CD4-positive, alpha-beta T cell treated with Interleukin-6 at 100 ng/mL for 8 hours (primary cell): ENCODE data around the gene CAVIN1.
"Not testable (repeated sequence)": the region's sequence is repeated elsewhere in the genome, so short reads cannot be mapped to it uniquely, and the experiment has no call there.

ENCODE experiments used
- DNase-seq: peaks from one replicate; pipeline ENCODE4 v3.0.0-alpha.2; 2020; ENCODE audit warnings: mixed read lengths, low spot score

The CAVIN1 gene, protein sequence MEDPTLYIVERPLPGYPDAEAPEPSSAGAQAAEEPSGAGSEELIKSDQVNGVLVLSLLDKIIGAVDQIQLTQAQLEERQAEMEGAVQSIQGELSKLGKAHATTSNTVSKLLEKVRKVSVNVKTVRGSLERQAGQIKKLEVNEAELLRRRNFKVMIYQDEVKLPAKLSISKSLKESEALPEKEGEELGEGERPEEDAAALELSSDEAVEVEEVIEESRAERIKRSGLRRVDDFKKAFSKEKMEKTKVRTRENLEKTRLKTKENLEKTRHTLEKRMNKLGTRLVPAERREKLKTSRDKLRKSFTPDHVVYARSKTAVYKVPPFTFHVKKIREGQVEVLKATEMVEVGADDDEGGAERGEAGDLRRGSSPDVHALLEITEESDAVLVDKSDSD

GRCh38 chr17:42422958-42423712, at the start of gene CAVIN1:
TSS of gene CAVIN1 (minus strand) at chr17:42423256. CDS start at chr17:42423097, 159 bp downstream.
- DNase-seq = no peak

DNA sequence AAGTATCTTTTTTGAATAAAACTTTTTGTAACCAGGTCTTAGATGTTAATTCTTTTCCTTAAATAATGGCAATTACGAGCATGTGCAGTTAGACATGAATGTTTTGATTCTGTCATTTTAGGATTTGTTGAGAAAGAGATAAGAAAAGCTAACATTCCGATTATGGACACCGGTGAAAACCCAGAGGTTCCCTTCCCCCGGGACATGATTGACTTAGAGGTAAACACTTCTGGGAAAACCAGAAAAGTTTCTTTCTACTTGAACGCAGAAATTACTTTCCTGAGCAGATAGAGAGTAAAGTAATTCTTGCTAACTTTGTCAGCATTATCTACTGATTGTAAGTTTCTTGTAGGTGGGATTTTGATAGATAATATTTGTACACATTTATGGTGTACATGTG, 44.8 kb upstream of the CAVIN1 start:
- no peak for DNase-seq

- DNase-seq = no peak
Observed at GRCh38 chr17:42463976-42464400, 40.9 kb upstream of the CAVIN1 start.

DNA sequence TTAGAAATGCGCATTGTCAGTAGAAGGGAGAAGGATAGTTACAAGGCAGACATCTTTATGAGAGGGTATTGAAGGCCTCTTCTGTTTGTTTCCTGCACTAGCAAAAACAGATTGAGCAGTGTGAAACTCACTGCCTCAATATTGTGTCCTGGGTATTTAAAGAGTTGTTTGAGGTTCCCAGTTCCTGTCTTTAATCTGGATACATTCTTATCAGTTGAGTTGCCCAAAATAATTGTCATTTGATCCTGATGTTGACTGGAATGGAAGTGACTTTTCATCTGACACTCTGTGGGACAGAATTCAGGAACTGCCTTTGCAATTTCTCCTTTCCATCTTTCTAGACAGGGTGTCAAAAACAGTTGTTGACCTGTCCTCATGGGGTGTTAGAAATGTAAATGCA, 37.3 kb upstream of the CAVIN1 start:
- DNase-seq = no peak

GRCh38 chr17:42459801-42460281, 36.8 kb upstream of the CAVIN1 start:
- peak; percentile 11 for DNase-seq

DNA sequence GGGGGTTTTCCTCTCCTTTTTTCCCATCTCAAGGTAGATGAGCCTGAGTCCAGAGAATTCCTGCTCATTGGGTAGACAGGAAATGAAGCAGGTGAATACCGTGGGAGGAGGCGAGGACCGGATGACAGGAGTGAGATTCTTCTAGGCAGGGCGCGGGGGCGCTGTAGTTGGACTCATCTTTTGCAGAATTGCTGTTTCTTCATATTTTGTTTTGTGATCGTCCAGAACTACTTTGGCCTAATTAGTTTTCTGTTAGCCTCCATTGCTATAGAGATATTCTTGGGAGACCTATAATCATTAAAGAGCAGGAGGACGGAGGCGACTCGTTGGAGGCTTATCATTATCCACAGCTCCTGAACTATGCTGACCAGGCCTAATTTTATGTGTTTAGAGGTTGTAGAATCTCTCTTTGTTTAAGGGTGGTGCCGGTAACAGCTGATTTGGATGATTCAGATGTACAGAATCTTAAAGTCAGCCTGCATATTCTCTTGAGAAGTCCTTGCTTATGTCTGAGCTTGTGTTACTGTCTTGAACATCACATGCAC, 36.3 kb upstream of the CAVIN1 start:
- DNase-seq = no peak

DNA sequence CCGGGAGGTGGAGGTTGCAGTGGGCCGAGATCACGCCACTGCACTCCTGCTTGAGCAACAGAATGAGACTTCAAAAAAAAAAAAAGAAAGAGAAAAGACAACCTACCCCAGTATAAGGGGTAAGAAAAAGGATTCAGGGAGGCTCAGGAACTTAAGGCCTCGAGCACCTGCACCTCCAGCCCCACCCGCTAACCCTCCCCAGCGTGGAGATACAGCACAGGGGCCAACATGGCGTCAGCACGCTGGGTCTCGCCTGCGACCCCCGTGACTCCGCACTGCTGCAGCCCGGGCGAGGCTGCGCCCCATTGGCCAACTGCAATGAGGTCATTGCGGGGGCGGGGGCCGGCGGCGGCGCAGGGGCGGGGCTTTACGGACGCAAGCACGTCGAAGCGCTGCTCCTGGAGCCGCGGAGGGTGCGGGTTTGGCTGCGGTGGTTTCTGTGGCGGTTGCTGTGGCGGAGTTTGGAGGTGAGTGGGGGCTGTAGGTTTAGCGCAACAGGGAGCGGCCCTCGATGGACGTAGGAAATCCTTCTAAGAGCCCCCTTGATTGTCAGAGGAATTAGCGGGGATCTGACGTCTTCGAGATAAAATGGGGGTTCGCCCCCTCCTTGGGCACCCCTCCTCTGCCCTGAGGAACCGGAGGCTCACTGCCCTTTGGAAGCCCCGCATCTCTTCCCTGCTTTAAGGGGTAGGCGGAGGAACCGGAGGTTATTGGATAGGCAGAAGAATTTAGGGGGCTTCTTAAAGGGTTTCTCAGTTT, 35.6 kb upstream of the CAVIN1 start, which contains the start of gene ATP6V0A1:
Gene ATP6V0A1 (plus strand): TSS at position 382 of the 759 bp plus-strand sequence. CDS start 2,017 bp downstream, outside the sequence.
- DNase-seq = peak; percentile 82

- no peak for DNase-seq
Observed at GRCh38 chr17:42457107-42457792, 34.2 kb upstream of the CAVIN1 start.

DNA sequence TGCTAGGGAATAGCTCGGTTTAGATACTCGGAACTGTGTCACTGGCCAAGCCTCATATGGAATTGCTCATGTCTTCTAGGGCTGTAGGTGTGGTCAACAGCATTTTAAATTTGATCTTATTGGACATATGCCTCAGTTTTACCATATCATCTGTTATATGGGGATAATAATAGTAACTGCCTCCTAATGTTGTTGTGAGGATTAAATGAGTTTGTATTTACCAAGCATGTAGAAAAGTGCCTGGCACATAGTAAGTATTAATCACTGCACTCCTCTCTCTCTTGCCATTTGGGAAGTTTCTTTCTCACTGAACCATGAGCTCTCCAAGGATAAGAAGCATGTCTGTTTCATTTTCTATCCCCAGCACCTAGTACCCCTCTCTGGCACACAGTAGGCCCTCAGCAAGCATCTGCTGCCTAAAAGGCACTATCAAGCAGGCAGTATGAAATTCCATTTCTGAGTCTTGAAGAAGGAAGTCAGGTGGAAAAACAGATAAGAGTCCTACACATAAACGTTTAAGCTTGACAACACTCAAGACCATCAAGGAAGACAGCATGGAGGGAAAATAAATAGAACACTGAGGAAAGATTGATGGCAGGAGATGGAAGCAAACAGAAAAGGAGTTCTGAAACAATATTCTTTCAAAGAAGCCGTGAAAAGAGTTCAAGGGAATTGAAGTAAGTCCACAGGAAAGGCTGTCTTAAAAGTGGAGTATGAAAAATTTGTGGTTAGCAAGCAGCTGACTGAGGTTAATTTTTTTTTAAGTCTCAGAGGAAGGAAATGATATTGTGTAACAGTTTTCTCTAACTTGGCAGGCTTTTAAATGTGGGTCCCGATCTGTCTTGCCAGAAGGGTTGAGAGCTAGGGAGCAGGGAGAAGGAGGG, 33.4 kb upstream of the CAVIN1 start:
- DNase-seq = peak; percentile 57

- DNase-seq = not testable (repeated sequence)
Observed at GRCh38 chr17:42454987-42455386, 31.9 kb upstream of the CAVIN1 start.

DNA sequence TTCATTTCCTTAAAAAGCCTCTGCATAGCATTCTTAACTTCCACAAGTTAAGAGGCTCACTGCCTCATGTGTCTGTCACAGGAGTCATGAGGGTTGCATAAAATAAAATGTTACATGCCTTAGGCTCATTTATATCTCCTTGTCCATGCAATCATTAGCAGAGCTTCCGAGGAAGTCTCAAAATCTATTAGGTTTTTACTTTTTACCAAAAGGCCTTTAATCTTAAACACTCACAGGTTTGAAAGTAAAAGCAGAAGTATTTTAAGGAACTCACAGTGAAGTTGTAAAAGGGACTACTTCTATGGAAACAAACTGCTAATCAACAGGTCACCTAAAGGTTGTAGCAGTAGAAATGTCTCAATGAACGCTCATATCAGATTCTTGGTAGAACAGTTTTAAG, 30.4 kb upstream of the CAVIN1 start:
- DNase-seq = no peak

GRCh38 chr17:42451270-42451669, 28.2 kb upstream of the CAVIN1 start:
- DNase-seq = not testable (repeated sequence)

GRCh38 chr17:42449838-42450237, 26.8 kb upstream of the CAVIN1 start:
- not testable (repeated sequence) for DNase-seq

- not testable (repeated sequence) for DNase-seq
Observed at GRCh38 chr17:42449176-42449575, 26.1 kb upstream of the CAVIN1 start.

- no peak for DNase-seq
Observed at GRCh38 chr17:42442196-42442565, 19.1 kb upstream of the CAVIN1 start.

- DNase-seq = no peak
Observed at GRCh38 chr17:42441371-42442195, 18.5 kb upstream of the CAVIN1 start.

DNA sequence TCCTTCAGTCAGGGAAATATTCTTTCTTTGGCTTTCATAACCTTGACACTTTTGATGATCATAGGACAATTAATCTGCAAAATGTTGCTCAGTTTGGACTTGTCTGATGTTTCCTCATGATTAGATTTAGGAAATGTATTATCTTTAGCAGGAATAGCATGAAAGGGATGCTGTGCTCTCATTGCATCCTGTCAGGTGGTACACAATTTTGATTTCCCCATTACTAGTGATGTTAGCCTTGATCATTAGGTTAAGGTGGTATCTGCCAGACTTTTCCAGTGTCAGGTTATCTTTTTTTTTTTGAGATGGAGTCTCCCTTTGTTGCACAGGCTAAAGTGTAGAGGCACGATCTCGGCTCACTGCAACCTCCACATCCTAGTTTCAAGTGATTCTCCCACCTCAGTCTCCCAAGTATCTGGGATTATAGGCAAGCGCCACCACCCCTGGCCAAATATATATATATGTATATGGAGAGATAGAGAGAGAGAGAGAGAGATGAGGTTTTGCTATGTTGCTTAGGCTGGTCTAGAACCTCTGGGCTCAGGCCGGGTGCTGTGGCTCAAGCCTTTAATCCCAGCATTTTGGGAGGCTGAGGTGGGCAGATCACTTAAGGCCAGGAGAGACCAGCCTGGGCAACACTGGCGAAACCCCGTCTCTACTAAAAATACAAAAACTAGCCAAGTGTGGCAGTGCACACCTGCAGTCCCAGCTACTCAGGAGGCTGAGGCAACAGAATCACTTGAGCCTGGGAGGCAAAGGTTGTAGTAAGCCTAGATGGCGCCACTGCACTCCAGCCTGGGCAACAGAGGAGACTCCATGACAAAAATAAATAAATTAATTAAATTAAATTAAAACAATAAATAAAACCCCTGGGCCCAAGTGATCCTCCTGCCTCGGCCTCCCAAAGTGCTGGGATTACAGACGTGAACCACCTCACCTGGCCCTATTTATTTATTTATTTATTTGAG, 15.8 kb upstream of the CAVIN1 start:
- peak; percentile 40 for DNase-seq

DNA sequence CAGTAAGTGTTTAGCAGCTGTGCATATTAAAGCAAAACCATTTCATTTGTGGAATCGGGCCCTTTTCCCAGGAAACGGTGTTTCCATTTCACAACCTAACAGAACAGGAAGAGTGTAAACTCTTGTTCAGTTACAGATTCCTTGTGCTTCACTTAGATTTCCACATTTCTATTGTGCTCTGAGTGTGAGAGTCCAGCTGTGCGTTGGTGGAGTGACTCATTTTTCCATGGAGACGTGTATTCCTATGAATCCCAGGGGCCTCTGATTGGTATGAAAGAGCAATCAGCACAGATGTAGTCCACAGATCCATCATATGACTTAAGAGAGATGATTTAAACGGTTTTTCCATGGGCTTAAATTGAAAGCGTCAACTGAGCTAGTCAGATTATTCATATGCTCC, 13.3 kb upstream of the CAVIN1 start:
- no peak for DNase-seq
